Smooth muscle cell (in vitro differentiated cells): ENCODE results near the gene ZBTB12. TPM values are rescaled to one million over a fixed set of nuclear protein-coding genes. Genes with fewer than 3 reads are reported as not detected.

Source experiments
- DNase-seq: peaks from one replicate; lab custom pipeline; 2025; ENCODE audit not compliant: unreplicated experiment; lab: John Stamatoyannopoulos, UW
- H2AFZ ChIP-seq: fragments of 200-600 bp; sonication (generic); 2 replicates; pipeline ENCODE4 v1.6.0; 2016; ENCODE audit warnings: antibody characterized with exemption, low read depth, mild to moderate bottlenecking
- H3F3A ChIP-seq: fragments of 200-600 bp; sonication (generic); 2 replicates; pipeline ENCODE4 v1.6.0; 2017; ENCODE audit warnings: antibody characterized with exemption, low read depth
- H3K27ac ChIP-seq: fragments of 200-600 bp; sonication (generic); 2 replicates; pipeline ENCODE4 v1.5.1; 2016; ENCODE audit warnings: low read depth, mild to moderate bottlenecking
- H3K27me3 ChIP-seq: fragments of 200-600 bp; sonication (generic); 2 replicates; pipeline ENCODE4 v1.6.1; 2016; ENCODE audit warnings: low read depth, mild to moderate bottlenecking
- H3K36me3 ChIP-seq: fragments of 200-600 bp; sonication (generic); 2 replicates; pipeline ENCODE4 v1.5.1; 2016; ENCODE audit warnings: low read depth
- H3K4me1 ChIP-seq: fragments of 200-600 bp; sonication (generic); 2 replicates; pipeline ENCODE4 v1.5.1; 2016; ENCODE audit warnings: low read depth
- H3K4me2 ChIP-seq: fragments of 200-600 bp; sonication (generic); 2 replicates; pipeline ENCODE4 v1.6.0; 2016; ENCODE audit warnings: mild to moderate bottlenecking
- H3K4me3 ChIP-seq: fragments of 200-600 bp; sonication (generic); 2 replicates; pipeline ENCODE4 v1.5.1; 2016; ENCODE audit warnings: mild to moderate bottlenecking
- H3K79me2 ChIP-seq: fragments of 200-600 bp; sonication (generic); 2 replicates; pipeline ENCODE4 v1.6.0; 2016; ENCODE audit warnings: low read depth, mild to moderate bottlenecking
- H3K9ac ChIP-seq: fragments of 200-600 bp; sonication (generic); 2 replicates; pipeline ENCODE4 v1.6.0; 2016; ENCODE audit warnings: low read depth
- H3K9me3 ChIP-seq: fragments of 200-600 bp; sonication (generic); replicated peaks from 2 replicates; pipeline ENCODE4 v1.5.1; 2016; ENCODE audit warnings: low read depth
- H4K20me1 ChIP-seq: fragments of 200-600 bp; sonication (generic); 2 replicates; pipeline ENCODE4 v1.6.0; 2016; ENCODE audit warnings: low read depth
- WGBS: methylation state at CpG from one replicate; pipeline ENCODE4 v1.1.7; 2016; ENCODE audit warnings: low lambda C conversion rate; 5-methylcytosine and 5-hydroxymethylcytosine counted together
- polyA plus RNA-seq: library from polyadenylated mRNA; unstranded; fragments of >200 nt; fragmentation: Nextera tagmentation; extraction: Ambion mirVana; gene quantifications from 2 replicates; pipeline ENCODE4 v1.2.1, GENCODE V29; 2016
- total RNA-seq: library from RNA; depleted of rRNA; stranded (reverse); fragments of >200 nt; gene quantifications from 2 replicates; pipeline ENCODE4 v1.2.3, GENCODE V29; 2014
- TF ChIP-seq, protein P1 (sequence below): fragments of 200-600 bp; sonication (generic); IDR thresholded peaks from 2 replicates; pipeline ENCODE4 v1.5.1; 2017; ENCODE audit warnings: borderline replicate concordance, mild to moderate bottlenecking, antibody characterized with exemption; ENCODE audit not compliant: insufficient read depth, poor library complexity, severe bottlenecking

Gene ZBTB12
- total and polyA plus RNA-seq, 2 experiments from 2014 or later, result 0.04 TPM; not detected in 1

DNA sequence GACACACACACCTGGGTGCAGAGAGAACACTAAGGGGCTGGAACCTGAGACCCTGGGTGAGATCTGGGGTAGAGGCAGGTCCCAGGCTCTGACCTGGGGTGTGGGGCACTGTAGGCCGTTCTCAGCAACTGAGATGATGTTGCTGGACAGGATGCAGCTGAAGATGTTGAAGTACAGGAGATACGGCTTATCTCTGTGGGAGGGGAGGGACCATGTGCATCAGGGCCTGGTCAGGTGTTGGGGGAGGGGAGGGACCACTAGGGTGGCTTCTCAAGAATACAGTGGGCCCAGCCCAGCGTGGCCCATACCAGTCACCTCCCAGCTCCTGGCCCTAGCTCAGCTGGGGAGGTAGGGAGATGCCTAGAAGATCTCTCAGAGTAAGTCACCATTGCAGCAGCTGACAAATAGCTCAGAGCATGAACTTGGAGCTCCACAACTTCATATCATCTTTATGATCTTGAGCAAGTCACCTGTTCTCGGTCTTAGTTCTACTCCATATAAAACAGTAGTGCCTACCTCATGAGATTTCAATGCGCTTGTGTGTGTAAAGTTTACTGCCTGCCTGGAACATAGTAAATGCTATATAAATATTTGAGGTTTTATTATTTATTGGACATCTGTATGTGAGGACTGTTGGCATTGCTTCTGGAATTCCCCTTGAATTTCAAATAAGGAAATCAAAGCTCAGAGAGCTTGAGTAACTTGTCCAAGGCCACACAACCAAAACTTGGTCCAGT is 26.9 kb downstream of the ZBTB12 start:
- Histone ChIP-seq H3K36me3 (no peaks in the 10 kb centered on the region), H3K4me1 (peaks cover 6% of the 10 kb centered on the region), H4K20me1 (no peaks in the 10 kb centered on the region), H3K4me3 (no peak overlapping the region), H2AFZ (no peak overlapping the region), H3K27me3 (no peaks in the 10 kb centered on the region), H3F3A (no peaks in the 10 kb centered on the region), H3K27ac (no peak overlapping the region), H3K79me2 (no peaks in the 10 kb centered on the region), H3K9ac (no peak overlapping the region), H3K4me2 (no peak overlapping the region), H3K9me3 (no peaks in the 10 kb centered on the region)
- WGBS, result 83% methylated on average over 5 of the region's 5 CpGs
- no peak for DNase-seq
- TF ChIP-seq, protein P1, sequence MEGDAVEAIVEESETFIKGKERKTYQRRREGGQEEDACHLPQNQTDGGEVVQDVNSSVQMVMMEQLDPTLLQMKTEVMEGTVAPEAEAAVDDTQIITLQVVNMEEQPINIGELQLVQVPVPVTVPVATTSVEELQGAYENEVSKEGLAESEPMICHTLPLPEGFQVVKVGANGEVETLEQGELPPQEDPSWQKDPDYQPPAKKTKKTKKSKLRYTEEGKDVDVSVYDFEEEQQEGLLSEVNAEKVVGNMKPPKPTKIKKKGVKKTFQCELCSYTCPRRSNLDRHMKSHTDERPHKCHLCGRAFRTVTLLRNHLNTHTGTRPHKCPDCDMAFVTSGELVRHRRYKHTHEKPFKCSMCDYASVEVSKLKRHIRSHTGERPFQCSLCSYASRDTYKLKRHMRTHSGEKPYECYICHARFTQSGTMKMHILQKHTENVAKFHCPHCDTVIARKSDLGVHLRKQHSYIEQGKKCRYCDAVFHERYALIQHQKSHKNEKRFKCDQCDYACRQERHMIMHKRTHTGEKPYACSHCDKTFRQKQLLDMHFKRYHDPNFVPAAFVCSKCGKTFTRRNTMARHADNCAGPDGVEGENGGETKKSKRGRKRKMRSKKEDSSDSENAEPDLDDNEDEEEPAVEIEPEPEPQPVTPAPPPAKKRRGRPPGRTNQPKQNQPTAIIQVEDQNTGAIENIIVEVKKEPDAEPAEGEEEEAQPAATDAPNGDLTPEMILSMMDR, result no peak

DNA sequence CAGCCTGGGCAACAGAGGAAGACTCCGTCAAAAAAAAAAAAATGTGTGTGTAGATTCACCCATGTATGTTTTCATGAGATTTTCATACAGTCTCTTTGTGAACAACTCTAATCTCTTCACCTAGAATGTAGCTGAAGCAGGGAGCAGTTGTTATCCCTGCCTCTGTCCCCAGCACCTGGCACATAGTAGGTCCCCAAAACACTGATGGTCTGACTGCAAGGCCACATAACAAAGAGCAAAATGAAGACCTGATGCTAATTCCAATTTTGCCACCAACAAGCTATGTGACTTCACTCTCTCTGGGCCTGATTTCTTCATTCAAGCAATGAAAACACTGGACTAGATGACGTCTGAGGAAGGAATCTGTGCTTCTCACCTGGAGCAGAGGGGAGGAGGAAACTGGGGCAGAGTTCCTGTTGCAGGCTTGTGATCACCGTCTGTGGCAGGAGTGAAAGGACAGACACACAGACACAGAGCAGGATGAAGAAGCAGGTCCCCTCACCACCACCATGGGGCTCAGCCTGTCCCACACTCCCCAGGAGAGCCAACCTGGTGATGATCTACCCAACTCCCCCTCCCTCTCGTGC is 27.7 kb downstream of the ZBTB12 start:
- Histone ChIP-seq H3K79me2 (no peaks in the 10 kb centered on the region), H3K4me3 (no peak overlapping the region), H3K4me1 (peaks cover 6% of the 10 kb centered on the region), H3K27ac (no peak overlapping the region), H4K20me1 (no peaks in the 10 kb centered on the region), H3K36me3 (no peaks in the 10 kb centered on the region), H2AFZ (no peak overlapping the region), H3K9ac (no peak overlapping the region), H3K4me2 (no peak overlapping the region), H3K27me3 (no peaks in the 10 kb centered on the region), H3F3A (no peaks in the 10 kb centered on the region), H3K9me3 (no peaks in the 10 kb centered on the region)
- TF ChIP-seq, protein P1, result no peak
- WGBS, result 76% methylated on average over 4 of the region's 4 CpGs
- no peak for DNase-seq

DNA sequence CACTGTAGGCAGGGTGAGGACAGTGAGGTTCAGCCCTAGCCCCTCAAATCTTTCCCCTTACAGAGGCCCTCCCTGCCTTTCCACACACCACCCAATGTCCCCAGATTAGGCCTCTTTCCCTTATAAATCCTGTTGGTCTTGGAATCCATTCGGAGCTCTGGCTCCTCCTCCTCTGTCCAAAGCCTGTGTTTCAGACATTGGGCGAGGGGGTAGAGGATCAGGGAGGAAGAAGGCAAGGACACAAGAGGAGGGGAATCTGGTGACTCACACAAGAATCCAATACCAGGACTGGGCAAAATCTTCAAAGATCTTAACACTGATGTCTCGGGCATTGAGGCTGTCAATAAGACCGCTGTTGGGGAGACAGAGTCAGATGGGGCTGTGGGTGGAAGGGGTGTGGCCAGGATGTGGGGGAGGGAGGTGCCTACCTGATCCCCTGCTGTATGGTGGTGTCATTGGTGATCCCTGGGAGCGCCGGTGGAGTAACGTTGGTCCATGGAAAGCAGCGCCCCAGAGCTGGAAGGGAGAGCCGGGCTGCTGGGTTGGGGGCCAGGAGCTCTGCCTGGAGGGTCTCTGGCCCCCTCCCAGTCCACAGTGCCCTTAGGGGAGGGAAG is 30.7 kb downstream of the ZBTB12 start:
- no peaks in the 10 kb centered on the region for H3K27me3 ChIP-seq
- TF ChIP-seq, protein P1, result no peak
- peaks cover 6% of the 10 kb centered on the region for H3K4me1 ChIP-seq
- no peak overlapping the region for H3K4me3 ChIP-seq
- no peak overlapping the region for H3K27ac ChIP-seq
- no peaks in the 10 kb centered on the region for H3K9me3 ChIP-seq
- DNase-seq, result no peak
- H3K9ac ChIP-seq, result no peak overlapping the region
- no peaks in the 10 kb centered on the region for H4K20me1 ChIP-seq
- peak overlapping the region; percentile 26 for H3K4me2 ChIP-seq
- peak overlapping the region; percentile 87 for H2AFZ ChIP-seq
- WGBS, result 48% methylated on average over 9 of the region's 9 CpGs
- no peaks in the 10 kb centered on the region for H3K79me2 ChIP-seq
- no peaks in the 10 kb centered on the region for H3F3A ChIP-seq
- H3K36me3 ChIP-seq, result no peaks in the 10 kb centered on the region
